Endodermal cell (in vitro differentiated cells): ENCODE measurements around the gene LYL1. TPM values are rescaled to one million over a fixed set of nuclear protein-coding genes. Genes with fewer than 3 reads are reported as not detected.

Experiments
- DNase-seq: peaks from one replicate; pipeline ENCODE4 v3.0.0-alpha.2; 2017
- H3K27ac ChIP-seq: 2 replicates; pipeline ENCODE4 v1.5.1; 2013; ENCODE audit warnings: mild to moderate bottlenecking, low read depth, low read length, moderate library complexity
- H3K27me3 ChIP-seq: 2 replicates; pipeline ENCODE4 v1.6.1; 2013; ENCODE audit warnings: mild to moderate bottlenecking, low read length, moderate library complexity; ENCODE audit not compliant: insufficient read depth, control insufficient read depth, poor library complexity, severe bottlenecking
- H3K36me3 ChIP-seq: 2 replicates; pipeline ENCODE4 v1.7.0; 2013; ENCODE audit warnings: mild to moderate bottlenecking, low read length, moderate library complexity; ENCODE audit not compliant: control insufficient read depth, insufficient read depth
- H3K4me1 ChIP-seq: one replicate; pipeline ENCODE4 v1.7.0; 2013; ENCODE audit warnings: low read length; ENCODE audit not compliant: control insufficient read depth, insufficient read depth
- H3K4me3 ChIP-seq: 2 replicates; pipeline ENCODE4 v1.5.1; 2013; ENCODE audit warnings: mild to moderate bottlenecking, low read length, moderate library complexity
- H3K9ac ChIP-seq: 2 replicates; pipeline ENCODE4 v1.6.1; 2013; ENCODE audit warnings: mild to moderate bottlenecking, low read length, moderate library complexity; ENCODE audit not compliant: poor library complexity, severe bottlenecking; ENCODE audit errors: extremely low read depth
- H3K9me3 ChIP-seq: 2 replicates; pipeline ENCODE4 v1.6.1; 2013; ENCODE audit warnings: mild to moderate bottlenecking, low read length, moderate library complexity; ENCODE audit not compliant: control insufficient read depth
- H3K27ac Mint-ChIP-seq: 2 replicates; pipeline ENCODE4 v1.8.0; 2020; ENCODE audit warnings: mixed read lengths
- H3K27me3 Mint-ChIP-seq: 2 replicates; pipeline ENCODE4 v1.8.0; 2021; ENCODE audit warnings: mild to moderate bottlenecking, mixed read lengths; ENCODE audit not compliant: insufficient read depth
- H3K36me3 Mint-ChIP-seq: 2 replicates; pipeline ENCODE4 v1.8.0; 2020; ENCODE audit warnings: low read depth, mixed read lengths
- H3K4me1 Mint-ChIP-seq: 2 replicates; pipeline ENCODE4 v1.8.0; 2020; ENCODE audit warnings: mixed read lengths
- H3K4me3 Mint-ChIP-seq: 2 replicates; pipeline ENCODE4 v1.8.0; 2020; ENCODE audit warnings: mild to moderate bottlenecking, moderate library complexity, mixed read lengths
- H3K9me3 Mint-ChIP-seq: 2 replicates; pipeline ENCODE4 v1.8.0; 2020; ENCODE audit warnings: mild to moderate bottlenecking, mixed read lengths
- CTCF ChIP-seq: fragments of 200-600 bp; sonication (generic); conservative IDR thresholded peaks from 2 replicates; pipeline ENCODE4 v1.5.0; 2021; ENCODE audit warnings: antibody characterized with exemption, mild to moderate bottlenecking
- WGBS, 2 experiments: methylation state at CpG; one replicate each; pipeline versions ENCODE4 v1.1.5 to v1.1.7; 2013; ENCODE audit warnings: missing lambda C conversion rate in 2 of 2, mixed read lengths in 1 of 2; ENCODE audit not compliant: insufficient coverage in 1 of 2, insufficient read length in 1 of 2; 5-methylcytosine and 5-hydroxymethylcytosine counted together
- total RNA-seq, 2 donors: library from RNA; stranded (reverse); fragmentation: NEBNext Ultra II Directional in 1 of 2; extraction: Animal tissue kit (Norgen Biotek cat#: 25700) in 1 of 2; gene quantifications; 2 replicates in 1 of 2; 3 replicates in 1 of 2; pipeline ENCODE4 v1.2.1, GENCODE V29; 2021

Gene LYL1
- total RNA-seq, 2 donors from 2014 or later, result 1.9 to 2.0 TPM

- 92 to 95% methylated on average over 11 to 12 of the region's 12 CpGs for WGBS, 2 experiments
- H3K4me3 ChIP-seq, result no peak overlapping the region
- TF ChIP-seq CTCF, result no peak
Measured at GRCh38 chr19:13087295-13087694, 15.4 kb downstream of the LYL1 start.

GRCh38 chr19:13086341-13086740, 16.3 kb downstream of the LYL1 start:
- Histone ChIP-seq H3K36me3 (no peaks in the 10 kb centered on the region), H3K4me3 (no peak overlapping the region), H3K27me3 (peaks cover 15% of the 10 kb centered on the region), H3K9me3 (no peaks in the 10 kb centered on the region), H3K27ac (no peak overlapping the region), H3K4me1 (peaks cover 6% of the 10 kb centered on the region), H3K9ac (no peak overlapping the region)
- no peak for DNase-seq
- H3K4me3 Mint-ChIP-seq, result no peak overlapping the region
- peaks cover 15% of the 10 kb centered on the region for H3K4me1 Mint-ChIP-seq
- no peaks in the 10 kb centered on the region for H3K9me3 Mint-ChIP-seq
- no peak for TF ChIP-seq CTCF
- no peak overlapping the region for H3K27ac Mint-ChIP-seq
- WGBS, 2 experiments, result 94% methylated on average over 2 of the region's 2 CpGs; no CpG with 5 or more reads in 1 of the 2 experiments
- peaks cover 45% of the 10 kb centered on the region for H3K27me3 Mint-ChIP-seq
- no peaks in the 10 kb centered on the region for H3K36me3 Mint-ChIP-seq

More at GRCh38 chr19:13087295-13087694, 15.4 kb downstream of the LYL1 start:
- peaks cover 15% of the 10 kb centered on the region for H3K4me1 ChIP-seq
- Mint-ChIP-seq H3K9me3 (no peaks in the 10 kb centered on the region), H3K4me1 (peaks cover 13% of the 10 kb centered on the region), H3K27ac (no peak overlapping the region), H3K4me3 (no peak overlapping the region), H3K27me3 (peaks cover 51% of the 10 kb centered on the region), H3K36me3 (no peaks in the 10 kb centered on the region)
- H3K9ac ChIP-seq, result no peak overlapping the region
- no peaks in the 10 kb centered on the region for H3K36me3 ChIP-seq
- peaks cover 15% of the 10 kb centered on the region for H3K27me3 ChIP-seq
- H3K27ac ChIP-seq, result no peak overlapping the region
- H3K9me3 ChIP-seq, result no peaks in the 10 kb centered on the region
- no peak for DNase-seq

- DNase-seq, result no peak
- WGBS, 2 experiments, result 74 to 81% methylated on average over 6 to 7 of the region's 7 CpGs
- peaks cover 8% of the 10 kb centered on the region for H3K4me1 Mint-ChIP-seq
- no peaks in the 10 kb centered on the region for H3K4me1 ChIP-seq
- H3K9ac ChIP-seq, result no peak overlapping the region
- H3K27me3 Mint-ChIP-seq, result peaks cover 40% of the 10 kb centered on the region
- TF ChIP-seq CTCF, result no peak
- no peaks in the 10 kb centered on the region for H3K36me3 ChIP-seq
- H3K4me3 ChIP-seq, result no peak overlapping the region
- H3K27ac ChIP-seq, result no peak overlapping the region
- H3K36me3 Mint-ChIP-seq, result no peaks in the 10 kb centered on the region
- no peaks in the 10 kb centered on the region for H3K9me3 Mint-ChIP-seq
- no peak overlapping the region for H3K4me3 Mint-ChIP-seq
- no peak overlapping the region for H3K27ac Mint-ChIP-seq
- H3K27me3 ChIP-seq, result peaks cover 15% of the 10 kb centered on the region
- no peaks in the 10 kb centered on the region for H3K9me3 ChIP-seq
Measured at GRCh38 chr19:13085666-13086065, 17.0 kb downstream of the LYL1 start.
